NCI-H1105 treated with DMSO at 0.1 percent for 48 hours (cell line): ENCODE measurements around the gene KDM2A.

ENCODE experiments used
- DNase-seq: peaks from one replicate; lab custom pipeline; 2025; lab: John Stamatoyannopoulos, UW

Gene KDM2A

DNA sequence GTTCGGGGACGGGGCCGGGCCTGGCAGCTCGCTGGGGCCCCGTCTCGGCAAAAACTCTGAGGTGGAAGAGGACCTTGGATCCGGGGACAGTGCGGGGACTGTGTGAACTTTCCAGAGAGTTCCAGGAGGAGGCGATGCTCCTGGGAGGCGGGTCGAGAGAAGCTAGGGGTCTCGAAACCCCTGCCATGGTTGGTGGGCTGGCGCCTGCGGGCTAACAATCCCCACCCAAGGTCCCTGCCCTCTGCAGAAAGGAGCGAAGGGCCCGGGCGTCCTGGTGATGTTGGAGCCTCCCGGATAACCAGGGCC is 142.5 kb downstream of the KDM2A start:
- DNase-seq, result no peak

DNA sequence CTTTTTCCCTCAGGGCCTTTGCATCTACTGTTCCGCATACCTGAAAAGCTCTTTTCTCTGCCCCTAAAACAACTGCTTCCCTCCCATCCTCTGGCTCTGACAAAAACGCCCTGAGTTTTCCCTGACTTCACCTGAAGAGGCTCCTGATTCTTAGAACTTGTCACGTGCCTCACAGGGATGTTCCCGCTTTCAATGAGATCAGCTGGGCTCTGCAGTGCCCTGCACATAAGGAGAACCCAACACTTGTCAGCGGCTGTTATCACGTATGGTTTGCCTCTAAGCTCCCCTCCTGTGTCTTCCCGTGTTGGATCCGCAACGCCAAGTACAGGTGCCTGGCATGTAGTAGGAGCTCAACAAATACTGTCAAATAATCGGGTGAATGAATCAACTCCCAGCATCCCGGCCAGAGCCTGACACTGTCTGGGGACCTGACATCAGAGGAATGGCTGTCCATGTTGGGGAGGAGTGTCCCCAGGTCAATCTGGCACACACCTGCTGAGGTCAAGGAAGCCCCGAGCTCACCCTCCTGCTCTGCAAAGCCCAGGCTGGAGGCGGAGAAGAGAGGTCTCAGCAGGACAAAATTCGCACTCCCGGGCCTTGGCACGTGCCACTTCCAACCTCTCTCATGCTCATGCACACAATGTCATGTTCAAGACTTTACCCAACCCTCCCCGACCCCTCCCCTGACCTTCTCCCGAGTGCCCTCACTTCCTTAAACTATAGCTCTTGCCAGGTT is 143.1 kb downstream of the KDM2A start:
- no peak for DNase-seq

DNA sequence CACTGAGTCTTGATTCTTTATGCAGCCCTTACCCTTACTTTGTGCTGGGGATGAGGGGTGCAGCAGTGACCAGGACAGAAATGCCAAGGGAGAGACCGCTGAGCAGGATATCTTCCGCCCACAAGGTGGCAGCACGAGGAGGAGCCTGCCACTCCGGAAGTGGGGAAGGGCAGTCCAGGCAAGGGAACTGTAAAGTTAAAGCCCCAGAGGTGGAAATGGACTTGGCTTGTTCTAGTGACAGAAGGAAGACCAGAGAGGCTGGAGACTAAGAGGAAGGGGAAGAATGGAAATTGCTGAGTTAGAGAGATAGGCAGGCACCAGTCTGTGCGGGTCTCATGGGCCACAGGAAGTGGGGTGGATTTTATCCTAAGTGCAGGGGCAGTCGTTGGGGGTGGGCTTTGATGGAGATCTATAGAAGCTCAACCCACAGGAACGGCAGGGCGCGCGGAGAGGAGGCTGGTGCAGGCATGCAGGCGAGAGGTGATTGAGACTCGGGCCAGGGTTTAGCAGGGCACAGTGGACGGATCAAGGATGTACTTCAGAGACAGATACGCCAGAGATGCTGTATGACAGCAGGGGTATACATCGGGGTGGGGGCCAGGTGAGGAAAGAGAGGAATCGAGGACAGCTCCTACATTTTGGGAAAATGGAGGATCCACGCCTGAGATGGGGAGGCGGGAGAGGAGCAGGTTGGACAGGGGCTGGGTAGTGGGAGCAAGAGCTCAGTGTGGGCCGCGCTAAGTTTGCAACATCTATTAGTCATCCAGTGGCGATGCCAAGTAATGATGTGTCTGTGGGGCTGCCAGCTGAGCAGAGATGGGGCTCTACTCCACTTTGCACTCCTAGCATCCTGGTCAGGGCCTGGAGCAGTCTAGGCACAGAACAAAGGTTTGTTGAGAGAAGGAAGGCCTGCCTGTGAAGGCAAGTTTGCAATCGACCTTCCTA is 143.9 kb downstream of the KDM2A start:
- peak; percentile 69 for DNase-seq

DNA sequence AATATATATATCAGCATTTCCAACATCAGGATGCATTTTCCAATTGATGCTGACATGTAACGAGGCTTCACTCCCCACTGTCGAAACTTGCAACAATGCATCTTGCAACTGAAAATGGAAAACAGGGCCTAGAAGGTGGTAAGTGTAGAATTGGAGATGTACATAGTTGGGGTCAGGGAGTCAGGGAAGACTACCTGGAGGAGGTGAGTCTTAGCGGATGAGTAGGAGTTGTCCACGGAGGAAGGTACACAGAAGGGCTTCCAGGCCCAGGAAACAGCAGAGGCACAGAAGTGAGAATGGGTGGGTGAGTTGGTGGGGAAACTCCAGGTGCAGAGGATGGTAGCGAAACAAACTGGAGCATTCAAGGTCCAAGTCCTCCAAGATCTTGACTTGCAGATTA is 145.2 kb downstream of the KDM2A start:
- no peak for DNase-seq

DNA sequence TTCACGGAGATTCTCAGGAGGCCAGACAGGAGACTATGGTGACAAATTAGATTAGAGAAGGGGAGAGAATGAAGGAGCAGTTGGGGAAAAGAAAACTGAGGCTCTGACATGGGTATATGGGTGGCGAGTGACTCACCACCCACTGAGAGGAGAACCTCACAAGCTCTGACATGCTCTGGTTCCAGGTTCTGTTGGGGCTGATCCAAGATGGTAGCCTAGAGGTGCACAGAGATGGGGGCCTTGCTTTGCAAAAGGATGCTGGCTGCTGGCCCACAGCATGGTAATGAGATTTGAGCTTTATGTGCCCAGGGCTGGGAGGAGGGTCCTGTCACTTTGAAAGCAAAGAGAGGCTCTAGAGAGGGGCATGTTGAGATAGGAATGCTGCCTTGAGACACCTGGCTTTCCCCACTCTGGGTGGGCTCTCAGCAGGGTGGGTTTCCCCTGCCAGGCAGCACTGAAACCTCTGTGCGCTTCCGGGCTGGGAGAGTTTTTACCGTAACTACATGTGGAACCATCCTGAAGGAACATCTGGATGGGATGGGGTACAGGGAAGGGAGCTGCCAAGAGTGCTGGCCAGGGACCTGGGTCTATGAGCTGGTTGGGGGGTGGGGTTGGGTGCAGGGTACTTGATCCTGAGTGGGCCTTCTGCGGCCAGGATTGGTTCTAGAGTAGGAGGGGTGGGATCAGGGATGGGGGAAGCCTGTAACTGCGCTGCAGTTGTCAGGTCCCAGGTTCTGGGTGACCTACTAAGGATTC is 146.0 kb downstream of the KDM2A start:
- DNase-seq, result no peak

DNA sequence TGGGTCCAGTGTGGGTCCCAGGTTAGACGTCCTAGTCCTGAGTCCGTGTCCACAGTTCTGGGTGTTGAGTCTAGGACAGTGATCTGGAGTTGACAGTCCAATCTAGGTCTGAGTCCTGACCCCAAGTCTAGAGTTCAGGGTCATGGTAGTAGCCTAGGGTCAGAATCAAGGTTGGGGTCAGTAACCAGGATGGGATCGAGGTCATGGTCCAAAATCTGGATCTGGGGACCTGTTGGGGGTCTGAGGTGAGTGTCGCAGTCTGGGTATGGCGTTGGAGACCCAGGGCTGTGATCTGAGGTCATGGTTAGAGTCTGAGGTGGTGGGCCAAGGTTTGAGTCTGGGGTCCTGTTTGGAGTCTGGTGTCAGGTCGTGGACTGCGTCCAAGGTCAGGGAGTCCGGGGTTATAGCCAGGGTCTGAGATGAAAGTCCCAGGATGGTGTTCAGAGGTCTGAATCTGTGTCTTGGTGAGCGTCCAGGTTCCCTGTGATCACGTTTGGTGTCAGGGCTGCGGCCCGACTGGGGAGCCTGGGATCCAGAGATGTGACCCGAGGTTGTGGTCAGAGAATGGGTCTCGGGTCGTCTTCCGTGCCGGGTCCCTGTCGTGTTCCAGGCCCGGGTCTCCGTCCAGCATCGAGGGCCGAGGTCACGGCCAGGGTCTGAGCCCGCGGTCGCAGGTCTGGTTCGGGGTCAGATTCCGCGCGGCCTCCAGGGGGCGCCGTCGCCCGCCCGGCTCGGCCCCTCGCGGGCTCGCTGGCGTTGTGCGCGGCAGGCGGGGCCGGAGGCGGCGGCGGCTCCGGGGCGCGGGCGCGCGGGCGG is 146.8 kb downstream of the KDM2A start:
- peak; percentile 50 for DNase-seq

DNA sequence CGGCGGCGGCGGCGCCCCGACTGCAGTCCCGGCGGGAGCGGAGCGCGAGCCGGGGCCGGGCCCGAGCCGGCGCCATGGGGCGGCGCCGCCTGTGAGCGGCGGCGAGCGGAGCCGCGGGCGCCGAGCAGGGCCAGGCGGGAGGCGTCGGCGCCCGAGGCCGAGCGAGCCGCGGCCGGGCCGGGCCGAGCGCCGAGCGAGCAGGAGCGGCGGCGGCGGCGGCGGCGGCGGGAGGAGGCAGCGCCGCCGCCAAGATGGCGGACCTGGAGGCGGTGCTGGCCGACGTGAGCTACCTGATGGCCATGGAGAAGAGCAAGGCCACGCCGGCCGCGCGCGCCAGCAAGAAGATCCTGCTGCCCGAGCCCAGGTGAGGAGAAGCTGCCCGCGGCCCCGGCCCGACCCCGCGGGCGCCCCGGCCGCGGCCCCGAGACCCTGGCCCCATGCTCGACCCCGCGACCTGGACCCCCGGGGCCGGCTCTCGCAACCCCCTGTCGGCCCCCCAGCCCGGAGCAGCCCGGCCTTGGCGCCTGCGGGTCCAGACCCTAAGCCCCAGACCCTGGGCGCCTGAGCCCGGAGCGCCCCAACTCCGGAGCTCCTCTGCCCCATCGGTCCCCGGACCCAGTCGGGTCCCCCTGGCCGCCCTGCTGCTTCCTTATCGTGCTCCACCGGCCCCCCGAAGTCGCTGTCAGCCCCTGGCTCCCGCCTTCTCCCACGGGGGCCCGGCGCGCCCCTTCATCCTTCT is 147.6 kb downstream of the KDM2A start, which contains the start of gene GRK2:
TSS of gene GRK2 (plus strand) at position 25 of the 739 bp plus-strand sequence. CDS start at position 252, 227 bp downstream.
- peak; percentile 56 for DNase-seq

DNA sequence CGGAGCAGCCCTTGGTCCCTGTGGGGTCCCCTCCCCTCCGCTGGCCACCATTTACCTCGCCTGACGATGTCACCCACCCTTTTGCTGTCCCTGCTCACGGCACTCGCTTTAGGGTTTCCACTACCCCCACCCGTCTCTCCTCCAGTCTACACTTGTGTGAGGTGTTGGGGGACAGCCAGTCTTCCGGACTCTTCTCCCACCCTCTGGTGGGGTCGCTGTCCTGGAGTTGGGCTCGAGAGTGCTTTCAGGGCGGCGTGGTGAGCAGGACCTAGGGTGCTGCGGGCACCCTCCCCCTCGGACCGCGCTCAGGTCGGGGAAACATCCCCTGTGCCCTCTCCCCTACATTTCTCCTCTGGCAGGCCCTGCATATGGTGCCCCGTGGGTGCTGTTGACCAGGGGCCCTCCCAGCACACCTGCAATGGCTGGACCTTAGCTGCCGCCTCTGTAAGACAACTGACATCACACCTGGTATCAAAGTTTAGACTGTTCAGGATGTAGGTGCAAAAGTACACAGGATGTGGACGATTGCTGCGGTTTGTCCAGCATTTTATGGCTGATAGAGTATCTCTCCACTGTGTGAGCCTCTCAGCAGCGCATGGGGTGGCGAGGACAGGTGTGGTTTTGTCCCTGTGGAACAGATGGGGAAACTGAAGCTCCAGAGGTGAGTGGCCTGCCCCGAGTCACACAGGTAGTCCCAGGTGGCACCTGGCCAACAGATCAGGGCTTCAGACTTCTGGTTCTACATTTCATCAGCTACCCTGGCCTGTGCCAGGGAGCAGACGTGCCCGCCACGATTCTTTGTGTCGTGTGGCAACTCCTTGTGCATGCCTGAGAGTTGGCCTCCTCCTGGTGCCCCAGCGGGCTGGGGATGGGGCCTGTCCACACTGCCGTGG is 148.4 kb downstream of the KDM2A start:
- no peak for DNase-seq

DNA sequence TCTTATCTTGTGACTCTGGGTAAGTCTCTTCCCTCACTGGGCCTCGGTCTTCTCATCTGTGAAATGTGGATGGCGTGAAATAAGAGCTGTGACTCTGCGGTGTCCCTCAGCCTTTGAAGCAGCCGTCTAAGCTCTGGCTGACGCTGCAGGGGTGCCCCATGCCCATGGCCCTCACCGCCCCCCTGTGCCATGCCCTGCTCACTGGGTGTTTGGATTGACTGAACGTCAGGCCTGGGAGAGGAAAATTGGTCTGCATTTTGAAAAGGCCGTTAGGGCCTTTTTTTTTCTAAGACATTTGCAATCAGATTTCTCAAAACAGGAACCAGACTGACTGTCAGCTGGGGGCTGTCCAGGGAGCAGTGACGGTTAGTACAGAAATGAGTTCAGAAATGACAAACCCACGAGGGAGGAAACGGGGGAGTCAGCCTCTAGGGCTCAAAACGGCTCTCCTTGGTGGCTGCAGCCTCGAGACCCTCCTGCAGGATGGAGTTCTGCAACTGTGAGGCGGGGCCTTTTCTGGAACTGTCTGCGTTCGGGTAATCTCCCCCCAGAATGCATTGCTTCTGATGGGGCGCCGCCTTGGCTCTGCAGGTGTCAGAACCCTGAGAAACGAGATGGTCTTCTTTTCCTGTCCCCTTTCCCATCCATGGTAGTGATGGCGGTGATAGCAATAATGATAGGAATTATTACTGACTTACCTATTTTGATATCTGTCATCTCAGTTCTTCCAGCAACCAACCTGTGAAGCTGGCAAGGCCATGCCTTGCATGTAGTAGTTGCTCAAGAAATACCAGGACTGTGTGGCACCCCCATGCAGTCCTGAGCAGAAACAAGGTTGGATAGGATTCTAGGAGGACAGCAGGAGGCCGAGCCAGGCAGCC is 149.3 kb downstream of the KDM2A start:
- no peak for DNase-seq

DNA sequence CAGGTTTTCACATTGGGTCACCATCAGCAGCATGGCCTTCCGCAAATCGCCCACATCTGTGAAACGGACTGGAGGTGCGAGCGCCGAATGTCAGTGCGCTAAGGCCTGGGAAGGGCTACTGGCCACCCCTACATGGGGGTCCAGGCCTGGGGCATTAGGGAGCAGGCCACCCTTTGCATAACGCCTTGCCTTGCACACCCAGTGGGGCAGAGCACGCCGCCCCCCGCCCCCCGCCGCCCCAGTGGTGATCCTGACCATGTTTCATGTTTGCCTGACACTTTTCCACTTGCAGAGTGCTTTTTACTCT is 149.9 kb downstream of the KDM2A start:
- no peak for DNase-seq

DNA sequence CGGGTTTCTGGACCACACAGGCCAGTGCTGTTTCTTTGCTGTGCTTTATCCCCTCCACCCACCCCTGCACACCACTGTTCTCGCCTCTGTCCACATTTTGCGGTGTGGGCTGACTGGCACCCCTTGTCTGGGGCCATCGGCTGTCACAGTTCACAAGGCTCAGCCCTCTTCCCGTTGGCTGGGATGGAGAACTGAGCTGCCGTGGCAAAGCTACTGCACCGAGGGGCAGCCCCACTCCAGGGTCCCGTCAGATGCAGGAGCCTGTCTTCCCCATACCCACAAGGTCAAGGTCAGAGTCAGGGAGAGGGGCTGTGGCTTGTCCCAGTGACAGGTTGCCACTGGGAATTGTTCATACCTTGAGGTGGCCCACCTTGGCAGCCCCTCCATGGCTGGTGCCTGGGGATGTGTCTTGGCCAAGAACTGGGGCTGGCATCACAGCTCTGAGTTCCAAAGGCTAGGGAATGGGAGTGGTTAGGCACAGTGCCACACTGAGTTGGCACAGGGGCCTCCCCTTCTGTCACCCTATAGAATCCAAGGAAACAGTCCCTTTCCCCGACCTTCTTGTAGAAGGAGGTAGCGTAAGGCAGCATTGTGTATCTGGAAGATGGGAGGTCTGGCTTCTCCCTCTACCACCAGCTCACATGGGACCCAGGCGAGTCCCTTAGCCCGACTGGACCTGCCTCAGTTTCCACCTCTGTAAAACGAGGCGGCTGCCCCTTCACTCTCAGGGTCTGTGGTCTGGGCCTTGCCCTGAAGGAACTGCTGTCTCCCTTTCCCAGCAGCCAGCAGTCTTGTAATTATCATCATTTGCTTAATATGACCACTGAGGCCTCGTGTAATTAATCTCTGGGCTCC is 150.6 kb downstream of the KDM2A start:
- no peak for DNase-seq

DNA sequence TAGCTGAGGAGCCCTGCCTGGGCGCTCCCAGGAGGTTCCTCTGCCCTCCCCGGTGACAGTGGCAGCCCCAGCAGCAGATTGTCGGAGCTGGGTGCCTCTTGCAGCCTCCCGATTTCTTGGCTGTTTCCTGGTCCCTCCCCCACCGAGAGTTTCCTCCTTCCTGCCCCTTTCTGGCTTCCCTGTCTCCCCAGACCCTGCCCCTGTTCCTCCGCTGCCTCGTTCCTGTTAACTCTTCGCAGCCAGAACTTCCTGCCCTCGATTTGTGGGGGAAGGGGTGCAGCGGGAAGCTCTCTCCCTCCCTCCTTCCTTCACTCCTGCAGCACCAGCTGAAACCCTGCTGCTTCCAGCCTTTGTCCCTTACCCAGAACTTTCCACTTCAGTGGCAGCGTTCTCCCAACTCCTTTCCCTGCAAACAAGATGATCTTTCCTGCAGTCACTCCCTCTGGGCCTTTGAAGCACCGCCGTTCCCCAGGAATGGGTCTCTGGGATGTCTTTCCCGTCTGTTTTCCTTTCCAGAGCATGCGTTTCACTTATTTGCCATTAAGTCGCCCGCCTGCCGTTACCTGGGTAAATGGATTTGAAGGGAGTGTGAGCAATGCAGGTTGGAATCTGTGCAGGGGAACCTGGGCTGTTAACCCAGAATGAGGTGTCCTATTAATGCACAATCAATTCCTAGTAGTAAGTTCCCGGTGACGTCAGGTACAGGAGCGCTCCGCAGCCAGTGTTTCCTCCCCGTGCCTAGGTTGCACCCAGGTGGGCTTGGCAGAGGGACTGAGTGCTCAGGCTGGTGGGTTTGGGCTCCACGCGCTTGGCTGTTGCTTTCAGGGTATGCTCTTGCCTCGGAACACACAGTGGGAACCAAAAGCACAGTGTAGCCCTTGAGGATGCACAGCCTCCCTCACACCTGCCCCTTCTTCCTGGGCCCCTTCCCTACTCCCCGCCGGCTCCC is 151.5 kb downstream of the KDM2A start:
- no peak for DNase-seq

DNA sequence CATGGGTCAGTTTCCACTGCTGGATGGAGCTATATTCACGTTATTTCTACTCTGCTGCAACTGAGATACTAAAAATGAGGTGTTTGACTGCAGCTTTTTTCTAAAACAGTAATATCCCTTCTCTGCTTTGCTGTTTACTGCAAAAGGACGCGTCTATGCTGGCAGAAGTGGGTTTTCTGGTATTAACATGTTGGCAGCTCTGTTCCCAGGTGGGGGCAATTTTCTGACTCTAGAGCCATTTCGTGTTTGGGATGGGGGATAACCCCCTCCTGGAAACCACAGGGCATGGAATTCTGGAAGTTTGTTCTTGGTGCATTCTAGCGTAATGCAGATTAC is 152.1 kb downstream of the KDM2A start:
- DNase-seq, result no peak

DNA sequence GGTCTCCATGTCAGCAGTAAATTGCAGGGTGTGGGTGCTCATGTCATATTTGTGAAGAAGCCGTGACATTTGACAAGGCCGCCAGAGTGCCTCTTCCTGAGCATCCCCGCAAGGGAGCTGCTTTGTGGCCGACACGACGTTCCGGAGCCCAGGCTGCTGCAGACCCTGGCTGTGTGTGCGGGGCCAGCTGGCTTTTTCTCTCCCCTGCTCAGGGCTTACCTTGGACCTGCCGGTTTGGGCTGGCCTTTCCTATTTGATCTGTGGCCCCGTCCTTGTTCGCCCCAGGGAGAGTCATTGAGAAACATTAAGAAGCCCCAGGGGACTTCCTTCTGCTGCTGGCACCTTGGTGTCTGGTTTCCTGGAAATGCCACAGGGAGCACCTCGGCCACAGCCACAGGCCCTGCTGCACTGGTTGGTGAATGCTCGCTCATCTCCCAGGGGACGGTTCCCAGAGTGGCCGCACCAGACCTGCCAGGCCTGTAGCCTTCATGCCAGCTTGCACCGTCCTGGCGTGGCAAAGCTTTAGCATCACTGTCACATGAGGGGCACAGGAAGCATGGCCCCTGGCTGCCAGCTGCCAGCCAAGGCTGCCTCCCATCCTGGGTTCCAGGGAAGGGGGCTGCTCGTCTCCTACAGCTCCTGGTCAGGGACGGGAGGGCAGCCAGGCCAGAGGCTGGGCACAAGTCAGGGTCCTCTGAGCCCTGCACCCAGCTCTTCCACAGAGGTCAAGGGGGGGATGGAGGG is 152.7 kb downstream of the KDM2A start:
- DNase-seq, result no peak

DNA sequence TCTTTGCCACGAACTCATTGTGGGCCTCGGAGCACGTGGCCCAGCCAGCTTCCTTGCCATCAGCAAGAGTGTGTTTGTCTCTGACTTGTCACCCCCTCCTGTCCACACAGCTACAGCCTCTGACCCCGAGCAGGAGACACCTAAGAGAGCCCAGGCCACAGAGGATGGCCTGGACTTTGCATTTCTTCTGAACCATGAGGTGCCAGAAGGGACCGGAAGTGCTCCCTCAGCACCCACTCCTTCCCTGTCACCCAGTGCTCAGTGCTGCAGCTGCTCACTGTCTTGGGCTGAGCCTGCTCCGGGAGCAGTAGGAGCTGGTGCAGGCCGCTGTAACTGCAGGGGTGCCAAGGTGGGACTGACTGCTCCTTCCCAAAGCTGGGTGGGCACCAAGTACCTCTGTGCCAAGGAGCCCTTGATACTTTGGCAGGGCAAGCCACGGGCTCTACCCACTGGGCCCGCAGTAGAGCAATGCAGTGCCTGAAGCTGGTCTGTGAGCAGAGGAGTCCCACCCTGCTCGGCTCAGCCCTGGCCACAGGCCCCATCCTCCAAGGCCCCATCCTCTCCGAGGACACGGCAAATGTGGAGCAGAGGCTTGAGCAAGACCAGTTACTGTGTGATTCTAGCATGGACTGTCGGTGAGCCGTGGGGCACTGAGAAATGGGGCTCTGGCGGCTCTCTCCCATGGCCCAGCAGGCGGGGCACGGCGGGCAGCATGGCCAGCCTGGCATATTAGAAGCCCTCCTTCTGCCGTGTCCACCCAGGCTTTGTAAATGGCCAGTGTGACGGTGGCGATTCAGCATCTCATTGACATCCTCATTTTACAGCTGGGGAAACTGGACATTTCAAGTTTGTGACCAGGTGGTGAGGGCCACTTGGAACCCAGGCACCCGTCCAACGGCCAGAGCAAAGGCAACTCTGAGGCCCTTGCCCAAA is 153.5 kb downstream of the KDM2A start:
- DNase-seq, result no peak
